Limb (tissue), 2 donors: ENCODE data around the gene AHCYL2.
"Not testable (repeated sequence)": the region's sequence is repeated elsewhere in the genome, so short reads cannot be mapped to it uniquely, and the experiment has no call there.

Experiments used
- DNase-seq, 2 donors: peaks; one replicate each; pipeline ENCODE4 v3.0.0-alpha.2; 2016; ENCODE audit errors: extremely low spot score in 2 of 2

Gene AHCYL2

DNA sequence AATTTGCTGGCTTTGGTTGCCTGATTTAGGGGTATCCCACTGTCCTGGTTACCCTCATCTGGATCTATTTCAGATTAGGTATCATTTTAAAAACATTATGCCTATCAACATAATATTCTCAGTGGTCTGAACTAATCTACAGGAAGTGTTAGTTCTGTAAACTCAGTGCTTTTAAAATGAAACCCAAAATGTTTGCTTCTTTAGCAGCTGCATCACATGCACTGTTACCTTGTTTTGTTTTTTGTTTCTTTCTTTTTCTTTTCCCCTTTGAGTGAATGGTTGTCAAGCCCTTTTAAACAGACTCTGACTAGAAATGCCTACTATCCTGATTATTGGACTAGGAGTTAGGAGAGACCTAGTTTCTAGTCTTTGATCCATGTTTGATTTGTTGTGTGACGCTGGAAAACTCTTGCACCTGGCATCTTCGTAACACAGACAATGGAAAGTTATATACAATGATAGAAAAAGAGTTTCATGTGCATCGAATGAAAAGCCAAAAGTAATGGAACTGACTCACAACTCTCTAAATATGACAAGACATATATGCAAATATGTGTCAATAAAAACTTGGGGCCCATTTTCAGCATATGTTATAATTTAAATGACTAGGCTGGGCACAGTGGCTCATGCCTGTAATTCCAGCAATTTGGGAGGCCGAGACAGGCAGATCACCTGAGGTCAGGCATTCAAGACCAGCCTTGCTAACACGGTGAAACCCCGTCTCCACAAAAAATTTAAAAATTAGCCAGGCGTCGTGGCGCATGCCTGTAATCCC, 157.1 kb downstream of the AHCYL2 start:
- DNase-seq, result no peak

DNA sequence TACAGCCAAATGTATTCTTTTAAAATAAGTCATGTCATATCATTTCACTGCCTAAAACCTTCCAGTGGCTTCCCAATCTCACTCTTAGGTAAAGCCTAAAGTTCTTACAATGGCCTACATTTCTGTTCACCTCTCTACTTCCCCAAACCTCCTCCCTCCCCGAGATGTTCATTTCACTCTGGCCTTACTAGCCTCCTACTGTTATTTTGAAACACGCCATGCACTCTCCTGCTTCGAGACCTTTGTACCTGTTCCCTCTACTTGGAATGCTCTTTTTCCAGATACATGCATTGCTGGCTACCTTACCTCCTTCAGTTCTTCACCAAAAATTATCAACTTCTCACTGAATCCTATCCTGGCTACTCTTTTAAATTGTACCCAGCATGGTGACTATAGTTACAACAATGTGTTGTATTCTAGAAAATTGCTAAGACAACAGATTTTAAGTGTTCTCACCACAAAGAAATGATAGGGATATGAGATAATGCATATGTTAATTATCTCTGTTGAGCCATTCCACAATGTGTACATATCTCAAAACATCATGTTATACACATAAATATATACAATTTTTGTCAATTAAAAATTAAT, 158.8 kb downstream of the AHCYL2 start:
- DNase-seq, result no peak

DNA sequence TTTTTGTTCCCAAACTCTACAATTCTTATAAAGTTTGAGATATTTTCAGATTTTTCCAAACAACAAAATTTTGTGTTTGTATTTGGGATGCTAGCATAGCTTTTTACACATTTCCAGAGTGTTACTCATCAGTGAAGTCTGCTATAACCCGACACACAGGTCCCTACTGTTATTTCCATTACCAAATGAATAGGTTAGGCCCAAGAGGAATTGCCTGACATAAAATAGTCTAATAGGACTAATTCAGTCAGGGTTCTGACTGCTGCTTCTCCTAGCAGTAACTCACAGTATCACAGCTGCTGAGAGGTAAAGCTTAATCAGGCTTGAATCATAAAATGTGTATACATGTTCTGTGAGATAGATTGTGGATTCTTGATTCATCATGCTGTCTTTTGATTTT, 160.3 kb downstream of the AHCYL2 start:
- DNase-seq, result no peak

DNA sequence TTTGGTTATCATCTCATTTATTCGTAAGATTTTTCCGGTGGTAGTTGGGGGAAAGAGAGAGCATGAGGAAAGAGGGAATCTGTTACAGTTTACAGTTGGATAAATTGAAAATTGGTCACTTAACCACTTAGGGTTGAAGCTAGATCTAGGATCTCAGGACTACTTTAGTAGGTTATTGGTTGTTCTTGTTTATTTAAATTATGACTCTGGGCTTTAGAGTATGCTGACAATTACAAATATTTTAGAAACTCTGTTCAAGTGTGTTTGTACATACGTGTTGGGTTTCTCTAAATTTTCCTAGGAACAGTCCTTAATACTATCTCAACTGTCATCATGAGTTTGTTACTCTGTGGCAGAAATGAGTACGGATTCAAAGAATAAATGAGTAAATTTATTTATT, 160.8 kb downstream of the AHCYL2 start:
- DNase-seq, result no peak

DNA sequence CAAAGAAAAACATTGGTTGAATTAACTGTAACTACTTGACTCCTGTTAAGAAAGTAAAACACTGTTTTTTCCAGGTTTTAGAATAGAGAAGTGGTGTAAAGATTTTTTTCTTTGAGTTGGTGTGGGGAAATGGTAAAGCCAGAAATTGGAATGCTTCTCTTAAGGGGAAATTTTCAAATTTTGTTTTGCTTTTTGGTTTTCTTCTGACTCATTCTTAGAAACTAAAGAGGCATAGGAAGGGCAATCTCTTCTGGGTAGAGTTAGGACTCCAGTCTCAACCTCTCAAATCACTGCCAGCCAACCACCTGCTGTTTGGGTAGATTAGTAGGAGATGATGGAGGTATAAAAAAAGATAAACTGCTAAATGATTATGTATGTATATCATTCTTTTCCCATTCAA, 161.7 kb downstream of the AHCYL2 start:
- DNase-seq, result no peak

DNA sequence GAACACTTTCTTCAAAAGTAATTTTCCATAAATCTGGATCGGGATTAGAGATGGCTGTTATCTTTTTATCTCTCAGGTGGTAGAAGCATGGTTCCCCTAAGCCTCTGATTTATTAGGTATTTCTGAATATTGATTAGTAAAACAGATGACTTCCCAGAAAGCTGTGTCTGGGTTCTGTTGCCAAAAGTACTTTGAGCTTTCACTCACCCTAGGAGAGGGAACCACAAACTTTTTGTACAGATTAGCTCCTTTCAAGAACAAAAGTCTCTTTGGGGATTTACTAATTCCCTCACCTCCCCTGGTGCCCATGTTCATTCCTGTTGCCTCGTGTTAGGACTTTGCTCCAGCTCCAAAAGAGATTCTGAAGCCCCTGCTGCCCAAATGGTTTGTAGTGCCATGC, 162.7 kb downstream of the AHCYL2 start:
- no peak for DNase-seq

DNA sequence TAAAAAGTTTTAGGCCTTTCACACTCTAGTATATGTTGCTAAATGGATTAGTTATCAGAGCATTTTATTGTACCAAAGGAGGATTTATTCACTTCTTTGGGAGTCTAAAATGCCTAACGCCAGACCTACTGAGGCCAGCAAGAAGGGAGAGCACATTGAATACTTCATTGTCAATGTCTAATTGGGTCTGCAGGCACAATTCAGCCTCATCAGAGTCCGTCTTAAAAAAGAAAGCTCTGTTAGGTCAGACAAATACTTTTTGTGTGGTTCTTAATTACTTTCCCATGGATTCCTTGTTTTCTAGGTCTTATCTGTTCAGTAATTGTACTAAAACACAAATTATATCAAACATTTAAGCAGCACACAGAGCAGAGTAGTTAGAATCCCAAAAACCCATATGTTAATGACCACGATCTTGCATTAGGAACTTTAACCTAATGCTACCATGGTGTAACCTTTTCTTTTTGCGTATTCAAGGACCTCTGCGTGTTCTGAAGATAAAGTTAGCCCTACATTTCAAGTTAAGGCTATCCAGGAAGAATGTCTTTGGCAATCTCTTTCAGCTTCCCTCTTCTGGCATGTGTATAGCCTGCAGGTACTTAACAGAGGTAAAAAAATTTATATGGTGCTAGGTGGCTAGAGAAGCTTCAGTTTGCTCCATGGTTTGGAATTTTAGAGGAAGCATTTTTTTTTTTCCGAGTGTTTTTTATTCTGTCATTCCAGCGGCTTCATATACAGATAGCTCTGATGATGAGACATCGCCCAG, 163.7 kb downstream of the AHCYL2 start:
- DNase-seq, result no peak

DNA sequence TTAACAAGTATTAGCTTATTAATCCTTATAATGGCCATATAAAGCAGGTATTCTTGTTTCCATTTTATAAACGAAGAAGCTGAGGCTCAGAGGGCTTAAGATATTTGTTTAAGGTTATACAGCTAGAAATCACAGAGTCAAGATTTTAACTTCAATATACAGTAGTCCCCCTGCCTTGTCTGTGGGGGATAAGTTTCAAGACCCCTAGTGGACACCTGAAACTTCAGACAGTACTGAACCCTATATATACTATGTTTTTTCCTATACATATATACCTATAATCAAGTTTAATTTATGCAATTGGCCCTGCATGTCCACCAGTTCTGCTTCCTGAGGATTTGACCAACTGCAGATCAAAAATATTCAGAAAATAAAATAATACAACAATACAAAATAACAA, 165.0 kb downstream of the AHCYL2 start:
- DNase-seq, result no peak

DNA sequence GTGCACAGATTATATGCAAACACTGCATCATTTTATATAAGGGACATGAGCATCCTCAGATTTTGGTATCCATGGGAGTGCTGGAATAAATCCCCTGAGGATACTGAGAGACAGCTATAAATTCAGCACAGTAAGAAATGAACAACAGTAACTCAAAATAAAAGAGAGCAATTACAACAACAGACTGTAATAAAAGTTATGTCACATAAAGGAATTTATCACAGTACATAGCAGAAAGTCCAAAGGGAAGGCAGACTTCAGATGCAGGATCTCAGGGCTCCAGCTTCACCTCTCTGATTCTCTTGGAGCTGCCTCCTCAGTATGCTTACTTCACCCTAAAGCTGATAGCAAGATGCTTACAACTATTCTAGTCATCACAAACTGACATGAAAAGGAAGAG, 165.5 kb downstream of the AHCYL2 start:
- no peak for DNase-seq

DNA sequence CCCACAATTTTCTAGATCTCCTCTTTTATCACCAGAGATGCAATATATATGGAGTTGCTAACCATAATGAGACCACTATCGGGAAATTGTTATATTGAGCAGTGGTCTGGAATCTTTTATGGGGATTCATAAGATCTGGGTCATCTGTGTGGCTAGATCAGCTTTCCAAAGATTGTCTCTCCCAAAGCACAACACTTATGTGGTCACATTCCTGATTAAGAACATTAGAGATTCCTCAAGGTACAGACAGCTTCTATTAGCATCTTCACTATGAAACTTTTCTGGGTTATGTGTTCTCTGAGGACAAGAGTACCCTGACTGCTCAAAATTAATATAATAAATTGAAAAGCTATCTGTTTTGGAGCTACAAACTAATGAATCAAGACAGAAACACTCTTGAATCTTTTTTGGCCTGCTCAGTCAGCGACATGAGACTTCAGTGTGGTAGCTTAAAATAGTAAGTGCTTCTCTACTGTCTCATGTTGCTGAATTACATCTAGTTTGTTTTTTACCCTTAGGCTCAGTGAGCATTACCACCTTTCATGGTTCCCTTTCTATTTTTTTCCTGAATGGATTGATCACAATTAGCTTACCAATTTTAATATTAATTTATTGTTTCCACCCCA, 166.8 kb downstream of the AHCYL2 start:
- no peak for DNase-seq

DNA sequence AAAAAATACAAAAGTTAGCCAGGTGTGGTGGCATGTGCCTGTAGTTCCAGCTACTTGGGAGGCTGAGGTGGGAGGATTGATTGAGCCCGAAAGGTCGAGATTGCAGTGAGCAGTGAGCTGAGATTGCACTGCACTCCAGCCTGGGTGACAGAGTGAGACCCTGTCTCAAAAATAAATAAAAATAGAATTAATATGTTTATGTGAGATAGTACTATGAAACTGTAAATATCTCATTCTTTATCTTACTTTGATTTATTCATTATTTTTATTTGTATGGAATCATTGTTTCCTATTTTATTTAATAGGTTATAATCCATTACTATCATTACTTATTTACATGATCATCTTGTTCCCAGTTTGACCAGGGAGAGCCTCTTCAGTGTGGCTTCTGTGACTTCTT, 168.4 kb downstream of the AHCYL2 start:
- DNase-seq, result no peak

DNA sequence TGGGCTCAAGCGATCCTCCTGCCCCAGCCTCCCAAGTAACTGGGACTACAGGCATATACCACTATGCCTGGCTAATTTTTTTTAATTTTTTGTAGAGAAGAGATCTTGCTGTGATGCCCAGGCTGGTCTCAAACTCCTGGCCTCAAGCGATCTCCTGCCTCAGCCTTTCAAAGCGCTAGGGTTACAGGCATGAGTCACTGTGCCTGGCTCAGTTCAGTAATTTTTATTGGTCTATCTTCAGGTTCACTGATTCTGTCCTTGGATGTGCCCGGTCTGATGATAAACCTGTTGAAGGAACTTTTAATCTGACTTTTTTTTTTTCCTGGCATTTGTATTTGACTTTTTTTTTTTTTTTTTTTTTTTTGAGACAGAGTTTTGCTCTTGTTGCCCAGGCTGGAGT, 169.3 kb downstream of the AHCYL2 start:
- DNase-seq, result no peak

DNA sequence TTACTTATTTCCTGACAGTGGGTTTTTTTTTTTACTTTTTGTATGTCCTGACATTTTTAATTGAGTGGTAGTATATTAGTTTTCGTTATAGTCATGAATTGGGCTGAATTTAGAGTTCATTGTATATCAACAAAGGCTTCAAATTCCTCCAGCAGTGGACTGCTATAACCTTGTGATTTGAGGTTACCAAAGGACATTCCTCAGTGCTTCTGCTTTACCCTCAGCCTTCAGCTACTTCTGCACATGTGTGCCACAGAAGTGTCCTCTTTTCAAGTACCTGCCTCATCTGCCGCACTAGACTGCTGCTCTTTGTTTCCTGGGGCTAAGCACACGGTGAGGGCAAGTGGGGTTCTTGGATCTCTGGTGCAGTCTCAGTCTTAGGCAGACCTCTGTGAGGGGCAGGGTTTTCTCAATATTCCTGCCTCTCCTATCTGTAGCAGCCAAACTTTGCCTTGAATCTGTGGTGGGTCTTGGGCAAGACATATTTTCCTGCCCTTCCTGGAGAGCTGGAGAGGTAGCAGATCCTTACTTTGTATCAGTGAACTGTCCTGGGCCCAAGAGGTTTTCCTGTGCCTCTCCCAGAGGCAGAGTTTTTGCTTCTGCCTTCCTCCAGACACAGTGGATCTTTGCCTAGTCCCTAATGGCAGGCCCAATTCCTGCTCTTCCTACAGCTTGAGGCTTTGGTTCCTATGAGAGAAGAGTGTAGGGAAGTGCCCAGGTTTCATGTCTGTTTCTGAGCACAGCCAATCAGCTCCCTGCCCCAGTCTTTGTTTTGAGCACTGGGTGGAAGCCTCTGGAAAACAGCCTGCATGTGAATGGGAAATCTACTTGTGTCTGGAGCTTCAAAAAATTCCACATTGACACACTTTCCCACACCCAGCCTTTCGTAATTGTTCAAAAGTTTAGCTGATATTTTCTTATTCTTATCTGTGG, 170.4 kb downstream of the AHCYL2 start:
- DNase-seq, result no peak

DNA sequence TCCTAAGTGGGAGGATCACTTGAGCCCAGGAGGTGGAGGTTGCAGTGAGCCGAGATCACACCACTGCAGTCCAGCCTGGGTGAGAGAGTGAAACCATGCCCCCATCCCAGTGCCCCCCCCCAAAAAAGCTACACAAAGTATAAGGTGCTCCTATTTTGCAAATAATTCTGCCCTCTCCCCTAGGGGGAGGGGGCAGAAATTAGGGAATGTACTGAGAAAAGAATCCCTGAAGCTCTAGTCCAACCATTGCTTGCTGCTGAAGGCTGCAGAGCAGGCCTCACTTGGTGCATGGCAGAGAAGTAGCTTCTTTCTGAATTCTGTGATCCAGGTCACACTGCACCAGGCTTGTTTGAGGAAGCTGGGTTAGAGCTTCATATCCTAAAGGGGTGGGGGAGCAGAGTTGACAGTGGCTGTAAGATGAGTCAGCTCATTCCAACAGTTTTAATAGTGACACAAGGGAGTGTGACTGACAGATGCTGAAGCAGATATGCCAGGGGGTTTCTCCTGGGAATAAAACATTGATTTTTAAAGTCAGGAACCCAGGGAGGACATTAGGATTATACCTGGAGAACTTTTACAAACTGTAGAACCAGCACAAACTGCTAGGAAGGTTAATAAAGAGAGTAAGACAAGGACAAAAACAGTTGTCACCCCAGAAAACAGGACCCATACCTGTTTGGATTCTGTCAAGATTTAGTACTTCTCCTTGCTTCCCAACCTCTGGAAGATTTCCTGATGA, 176.6 kb downstream of the AHCYL2 start:
- no peak for DNase-seq

DNA sequence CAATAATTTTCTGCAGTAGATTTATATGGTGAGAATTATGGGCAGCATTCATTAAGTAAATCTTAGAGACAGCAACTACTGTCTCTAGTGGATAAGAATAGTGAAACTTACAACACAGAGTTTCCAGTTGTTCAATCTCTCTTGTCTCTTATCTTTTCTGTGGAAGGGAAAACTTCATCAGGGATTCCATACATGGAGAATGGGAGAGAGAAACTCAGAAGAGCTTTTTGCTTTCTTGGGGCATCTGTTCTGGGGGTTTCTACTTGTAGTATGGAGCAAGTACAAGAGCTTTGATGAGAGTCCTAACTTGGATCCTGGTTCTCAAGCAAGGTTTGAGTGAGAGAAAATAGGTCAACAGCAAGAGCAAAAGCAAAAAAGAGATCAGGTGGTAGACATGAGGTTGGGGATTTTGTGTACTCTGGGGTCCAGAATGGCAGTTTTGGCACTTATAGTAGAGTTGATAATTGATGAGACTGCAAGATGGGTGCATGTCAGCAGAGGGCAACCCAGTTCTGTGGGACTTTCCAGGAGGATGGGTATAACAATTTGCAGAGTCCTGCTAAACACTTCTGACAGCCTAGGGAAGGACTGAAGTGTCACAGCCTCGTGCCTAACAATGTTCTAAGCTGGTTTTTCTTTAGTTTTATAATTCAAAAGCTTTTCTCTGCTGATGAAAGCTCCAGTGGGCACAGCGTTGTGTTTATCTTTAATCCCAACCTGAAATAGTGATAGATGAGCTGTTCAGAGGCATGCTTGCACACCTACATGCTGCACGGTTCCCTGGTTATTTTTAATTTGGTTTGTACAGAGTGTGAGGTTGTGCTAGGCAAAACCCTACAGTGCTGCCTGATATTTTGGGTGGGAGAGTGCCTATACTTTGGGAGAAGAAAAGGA, 177.4 kb downstream of the AHCYL2 start:
- no peak for DNase-seq

DNA sequence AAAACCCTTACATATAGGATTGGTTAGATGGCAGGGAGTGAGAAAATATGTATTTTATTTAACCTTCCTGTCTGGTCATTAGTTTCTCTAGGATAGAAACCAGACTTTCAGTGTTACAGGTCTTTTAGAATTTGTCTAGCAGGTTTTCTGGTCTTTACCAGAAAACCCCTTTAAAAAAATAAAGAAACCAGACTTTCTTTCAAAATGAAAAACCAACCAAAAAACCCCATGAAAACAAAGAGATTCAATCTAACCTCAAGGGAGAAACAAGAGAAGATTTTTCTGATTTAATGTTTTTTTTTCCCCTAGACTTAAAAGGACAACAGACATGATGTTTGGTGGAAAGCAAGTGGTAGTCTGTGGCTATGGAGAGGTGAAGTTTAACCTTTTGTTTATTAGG, 180.7 kb downstream of the AHCYL2 start:
- no peak for DNase-seq

DNA sequence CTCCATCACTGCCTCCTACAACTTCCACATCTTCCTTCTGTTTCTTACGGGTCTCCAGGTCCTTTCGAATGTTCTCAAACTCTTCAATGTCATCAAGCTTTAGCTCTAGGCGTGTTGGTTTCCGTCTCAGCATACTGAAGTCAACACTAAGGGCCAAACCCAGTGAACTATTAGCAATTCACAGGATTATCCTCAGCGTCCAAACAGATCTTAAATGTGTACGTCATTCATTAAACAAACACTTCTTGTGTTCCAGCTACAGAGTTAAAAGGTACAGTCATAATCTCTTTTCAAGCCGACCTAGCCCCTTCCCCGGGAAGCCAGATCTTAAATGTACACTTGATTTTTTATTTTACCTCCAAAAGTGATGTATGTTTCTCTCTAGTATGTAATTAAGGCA, 185.4 kb downstream of the AHCYL2 start:
- not testable (repeated sequence) for DNase-seq

DNA sequence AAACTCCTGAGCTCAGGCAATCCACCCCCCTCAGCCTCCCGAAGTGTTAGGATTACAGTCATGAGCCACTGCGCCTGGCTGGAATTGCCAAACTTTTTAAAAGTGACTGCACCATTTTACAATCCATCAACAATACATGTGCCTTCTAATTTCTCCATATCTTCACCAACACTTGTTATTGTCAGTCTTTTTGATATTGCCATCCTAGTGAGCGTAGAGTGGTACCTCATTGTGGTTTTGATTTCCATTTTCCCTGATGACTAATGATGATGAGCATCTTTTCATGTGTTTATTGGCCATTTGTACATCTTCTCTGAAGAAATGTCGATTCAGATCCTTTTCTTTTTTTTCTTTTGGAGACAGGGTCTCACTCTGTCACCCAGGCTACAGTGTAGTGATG, 187.7 kb downstream of the AHCYL2 start:
- DNase-seq, result no peak

DNA sequence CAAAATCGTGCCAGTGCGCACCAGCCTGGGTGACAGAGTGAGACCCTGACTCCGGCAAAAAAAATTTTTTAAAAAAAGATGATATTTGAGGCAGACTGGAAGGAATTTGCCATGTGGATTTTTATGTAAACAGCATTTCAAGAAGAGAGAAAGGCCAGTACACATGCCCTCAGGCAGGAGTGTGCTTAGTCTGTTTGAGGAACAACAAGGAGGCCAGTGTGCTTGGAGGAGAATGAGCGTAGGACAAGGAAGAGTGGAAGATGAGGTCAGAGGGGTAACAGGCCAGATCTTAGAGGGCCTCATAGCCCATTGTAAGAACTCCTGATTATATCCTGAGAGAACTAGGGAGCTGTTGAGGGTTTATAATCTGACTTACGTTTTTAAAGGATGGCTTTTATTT, 192.2 kb downstream of the AHCYL2 start:
- DNase-seq, result no peak
